NCI-H146 (cell line): ENCODE results near the gene PEX3.

Experiments used
- DNase-seq: peaks from one replicate; lab custom pipeline; 2025; lab: John Stamatoyannopoulos, UW

PEX3 gene, protein sequence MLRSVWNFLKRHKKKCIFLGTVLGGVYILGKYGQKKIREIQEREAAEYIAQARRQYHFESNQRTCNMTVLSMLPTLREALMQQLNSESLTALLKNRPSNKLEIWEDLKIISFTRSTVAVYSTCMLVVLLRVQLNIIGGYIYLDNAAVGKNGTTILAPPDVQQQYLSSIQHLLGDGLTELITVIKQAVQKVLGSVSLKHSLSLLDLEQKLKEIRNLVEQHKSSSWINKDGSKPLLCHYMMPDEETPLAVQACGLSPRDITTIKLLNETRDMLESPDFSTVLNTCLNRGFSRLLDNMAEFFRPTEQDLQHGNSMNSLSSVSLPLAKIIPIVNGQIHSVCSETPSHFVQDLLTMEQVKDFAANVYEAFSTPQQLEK

DNA sequence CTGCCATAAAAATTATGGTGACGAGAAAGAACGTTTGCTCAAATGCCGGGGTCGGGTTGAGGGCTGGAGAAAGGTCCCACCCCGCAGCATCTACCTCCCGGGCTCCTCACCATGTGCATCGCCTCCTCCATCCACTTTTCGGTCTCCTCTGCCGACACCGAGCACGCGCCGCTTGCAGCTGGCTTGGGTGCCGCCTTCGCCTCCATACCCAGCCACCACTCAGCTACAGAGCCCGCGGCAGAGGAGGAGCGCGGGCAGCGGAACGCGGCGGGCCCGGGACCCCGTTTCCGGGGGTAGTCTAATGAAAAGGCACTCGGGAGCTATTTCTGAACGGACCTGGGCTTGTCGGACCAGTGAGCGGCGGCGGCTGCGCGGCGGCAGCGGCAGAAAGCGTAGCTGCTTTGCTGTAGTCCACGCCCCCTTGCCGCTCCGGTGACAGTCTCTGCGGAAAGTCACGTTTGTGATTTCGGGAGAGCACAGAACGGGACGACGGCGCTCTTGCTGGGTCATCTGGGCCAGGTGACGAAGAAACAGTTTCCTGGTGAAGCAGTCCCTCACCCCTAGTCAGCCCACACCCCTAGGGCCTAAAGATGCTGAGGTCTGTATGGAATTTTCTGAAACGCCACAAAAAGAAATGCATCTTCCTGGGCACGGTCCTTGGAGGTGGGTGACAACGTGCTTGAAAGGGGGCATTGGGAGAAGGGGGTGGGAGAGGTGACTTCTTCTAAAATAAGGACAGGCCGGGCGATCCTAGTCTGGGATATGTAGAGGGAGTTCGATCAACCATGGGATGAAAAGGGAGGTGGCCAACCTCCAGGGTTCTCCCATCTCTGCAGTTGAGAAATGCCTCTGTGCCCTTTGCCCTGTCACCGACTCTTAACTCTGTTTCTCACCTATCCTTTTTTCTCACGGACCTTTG lies at the start of gene PEX3, which contains the start of gene ADAT2:
TSS of gene PEX3 (plus strand) at position 353 of the 919 bp plus-strand sequence. CDS start at position 591, 238 bp downstream.
TSS of gene ADAT2 (minus strand) at position 243 of the 919 bp plus-strand sequence. CDS start at position 206, 37 bp downstream.
- DNase-seq, result peak; percentile 97

DNA sequence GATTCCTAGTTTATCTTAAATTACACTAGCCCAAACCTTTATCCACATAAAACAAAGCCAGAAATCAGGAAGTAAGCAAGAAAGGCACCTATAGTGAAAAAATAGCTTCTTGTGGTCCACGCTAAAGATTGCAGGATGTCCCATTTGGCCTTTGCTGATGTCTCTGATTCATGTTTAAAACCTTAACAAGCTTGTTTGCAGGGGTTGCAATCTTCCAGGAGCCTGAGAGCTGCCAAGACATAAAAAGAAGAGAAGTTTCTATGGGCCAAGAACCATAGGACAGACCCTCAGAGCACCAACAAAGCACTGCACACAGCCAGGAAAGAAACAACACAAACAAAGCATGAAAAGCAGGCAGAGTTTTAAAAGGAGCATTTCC lies 49.5 kb upstream of the PEX3 start:
- no peak for DNase-seq

DNA sequence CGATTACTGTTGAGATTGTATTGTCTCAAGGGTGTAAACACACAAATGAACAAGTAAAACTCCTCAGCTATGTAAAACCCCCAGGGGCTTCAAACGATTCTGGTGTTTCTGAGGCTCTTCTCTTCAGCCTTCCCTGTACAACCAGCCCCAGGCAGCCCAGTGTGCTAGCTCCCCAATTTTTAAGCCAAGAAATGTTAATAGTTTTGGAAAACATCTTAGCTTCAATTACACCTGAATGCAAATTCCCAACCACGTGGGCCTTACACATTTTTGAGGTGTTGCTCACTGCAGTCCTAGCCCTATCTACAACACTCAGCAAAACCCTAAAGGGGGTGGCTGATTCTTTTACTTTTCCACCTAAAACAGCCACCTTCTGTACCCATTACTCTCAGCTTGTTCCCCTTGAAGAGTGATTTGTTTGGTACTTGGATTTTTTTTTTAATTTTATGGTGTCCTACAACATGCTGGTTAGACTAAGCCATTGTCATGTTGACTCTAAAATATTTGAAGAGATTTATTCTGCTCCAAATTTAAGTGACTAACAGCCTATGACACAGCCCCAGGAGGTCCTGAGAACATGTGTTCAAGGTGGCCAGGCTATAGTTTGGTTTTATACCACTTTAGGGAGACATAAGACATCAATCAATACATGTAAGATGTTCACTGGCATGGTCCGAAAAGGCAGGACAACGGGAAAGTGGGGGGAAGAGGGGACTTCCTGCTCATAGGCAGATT lies 48.8 kb upstream of the PEX3 start:
- DNase-seq, result no peak

DNA sequence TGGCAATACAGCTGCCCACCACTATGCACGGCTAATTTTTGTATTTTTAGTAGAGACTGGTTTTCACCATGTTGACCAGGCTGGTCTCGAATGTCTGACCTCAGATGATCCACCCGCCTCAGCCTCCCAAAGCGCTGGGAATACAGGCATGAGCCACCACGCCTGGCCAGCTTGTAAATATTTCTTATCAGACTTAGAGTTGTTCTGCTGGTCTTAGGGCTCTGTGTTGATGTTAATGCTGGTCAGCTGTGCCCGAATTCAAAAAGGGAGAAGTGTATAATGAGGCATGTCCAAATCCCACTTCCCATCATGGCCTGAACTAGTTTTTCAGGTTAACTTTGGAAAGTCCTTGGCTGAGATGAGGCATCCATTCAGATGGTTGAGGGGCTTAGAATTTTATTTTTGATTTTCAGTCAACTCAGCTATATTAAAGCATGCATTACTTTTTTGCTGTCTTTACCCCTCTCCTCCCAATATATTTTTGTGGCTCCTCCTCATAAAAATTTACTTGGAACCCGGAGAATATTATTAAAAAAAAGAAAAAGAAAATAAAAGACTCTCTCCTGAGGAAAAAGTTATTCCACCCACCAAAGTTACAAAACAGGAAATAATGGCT lies 47.8 kb upstream of the PEX3 start:
- no peak for DNase-seq

DNA sequence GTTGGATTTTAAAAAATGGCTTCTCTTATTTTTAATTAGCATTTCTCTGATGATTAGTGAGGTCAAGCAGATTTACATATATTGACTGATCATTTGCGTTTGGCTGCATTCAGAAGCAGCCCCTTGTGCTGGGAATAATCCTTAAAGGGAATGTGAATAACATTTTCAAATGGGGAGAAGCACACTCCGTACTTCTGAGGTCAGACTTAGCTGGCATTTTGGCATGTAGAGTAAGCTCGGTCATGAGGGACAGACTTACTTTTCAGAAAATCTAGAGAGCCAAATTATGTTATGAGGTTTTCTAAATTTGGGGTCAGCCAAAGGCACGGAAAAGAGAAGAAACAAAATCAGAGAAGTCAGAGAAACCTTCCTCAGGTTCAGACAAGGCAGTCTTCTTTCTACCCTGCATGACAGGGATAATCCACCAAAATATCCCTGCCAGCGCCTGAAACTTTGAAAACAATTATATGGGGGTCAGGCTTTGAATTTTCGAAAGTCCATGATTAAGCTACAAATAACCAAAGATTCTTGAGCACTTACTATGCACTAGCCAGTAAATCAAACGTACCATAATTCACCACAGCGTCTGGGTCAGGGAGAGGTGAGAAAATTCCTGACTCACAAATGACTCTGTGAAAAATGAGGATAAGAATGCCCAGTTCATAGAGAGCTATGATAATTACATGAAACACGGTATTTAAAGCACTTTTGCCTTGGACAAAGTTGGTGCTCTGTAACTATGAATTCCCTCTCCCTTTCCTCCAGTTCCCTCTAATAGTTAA lies 45.0 kb upstream of the PEX3 start:
- DNase-seq, result no peak

DNA sequence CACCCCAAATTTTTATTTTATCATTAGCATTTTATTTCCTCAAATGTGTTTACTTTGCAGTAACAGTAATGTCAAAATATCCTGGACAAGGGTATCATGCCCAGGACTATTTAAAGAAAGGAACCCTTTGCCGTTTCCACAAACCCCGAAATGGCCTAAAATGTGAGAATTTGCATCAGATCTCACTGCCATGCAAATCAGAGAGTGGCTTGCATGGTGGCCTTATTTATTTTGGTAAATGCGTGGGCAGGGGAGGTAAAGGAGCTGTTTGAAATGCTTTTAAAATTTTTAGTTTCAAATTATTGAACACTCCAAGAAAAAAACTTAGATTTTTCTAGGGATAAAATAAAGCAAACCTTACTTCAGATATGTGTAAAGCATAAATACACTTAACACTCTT lies 43.9 kb upstream of the PEX3 start:
- no peak for DNase-seq

DNA sequence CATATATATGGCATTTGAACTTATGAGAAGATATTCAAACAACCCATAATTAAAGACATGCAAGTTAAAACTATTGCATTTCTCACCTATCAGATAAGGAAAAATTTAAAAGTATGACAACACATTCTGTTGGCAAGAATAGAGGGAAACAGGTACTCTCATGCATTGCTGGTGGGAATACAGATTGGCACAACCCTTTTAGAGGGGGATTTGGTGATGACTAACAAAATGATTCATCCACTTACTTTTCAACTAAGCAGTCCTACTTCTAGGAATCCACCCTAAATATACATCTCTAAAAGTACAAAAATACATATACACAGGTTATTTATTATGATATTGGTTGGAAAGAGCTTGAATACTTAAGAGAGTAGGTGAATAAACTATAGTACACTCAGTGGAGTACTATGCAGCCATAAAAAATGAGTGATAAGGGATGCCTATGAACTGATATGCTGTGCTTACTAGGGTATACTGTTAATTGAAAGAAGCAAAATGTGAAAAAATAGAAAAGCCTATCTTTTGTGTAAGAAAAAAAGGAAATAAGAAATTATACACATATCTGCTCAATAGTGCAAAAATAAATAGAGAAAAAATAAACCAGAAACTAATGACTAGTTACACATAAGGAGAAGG lies 42.3 kb upstream of the PEX3 start:
- DNase-seq, result no peak

DNA sequence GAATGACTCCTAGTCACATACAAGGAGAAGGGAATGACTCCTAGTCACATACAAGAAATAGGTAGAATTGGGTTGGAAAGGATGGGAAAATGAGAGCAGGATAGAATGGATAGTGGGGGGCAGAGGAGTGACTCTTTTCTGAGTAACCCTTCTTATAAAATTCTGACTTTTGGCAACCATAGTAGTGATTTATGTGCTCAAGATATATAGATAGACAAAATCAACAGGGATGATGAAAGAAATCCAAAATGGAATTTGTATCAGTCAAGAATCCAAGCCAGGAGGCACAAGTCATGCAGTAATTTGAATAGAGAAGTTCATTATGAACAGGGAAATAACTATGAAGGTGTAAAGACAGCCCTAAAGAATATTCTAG lies 41.8 kb upstream of the PEX3 start:
- no peak for DNase-seq

DNA sequence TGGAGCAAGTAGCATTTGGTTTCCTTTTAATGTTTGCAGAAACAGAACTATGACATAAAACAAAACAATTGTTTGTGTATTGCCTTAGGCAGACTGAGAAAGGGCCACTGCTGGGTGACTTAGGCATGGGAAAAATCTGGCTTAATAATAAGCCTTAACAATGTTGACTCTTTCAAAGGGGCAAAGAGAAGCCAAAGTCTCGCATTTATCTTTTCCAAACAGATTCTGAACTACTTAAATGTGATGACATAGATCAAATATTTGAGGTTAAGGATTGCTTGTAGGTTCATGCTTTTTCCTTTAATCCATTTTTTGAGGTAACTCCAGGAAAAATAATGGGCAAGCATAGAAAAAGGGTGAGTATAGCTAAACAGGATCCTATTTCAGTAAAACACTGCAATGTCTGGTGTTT lies 39.7 kb upstream of the PEX3 start:
- DNase-seq, result no peak

DNA sequence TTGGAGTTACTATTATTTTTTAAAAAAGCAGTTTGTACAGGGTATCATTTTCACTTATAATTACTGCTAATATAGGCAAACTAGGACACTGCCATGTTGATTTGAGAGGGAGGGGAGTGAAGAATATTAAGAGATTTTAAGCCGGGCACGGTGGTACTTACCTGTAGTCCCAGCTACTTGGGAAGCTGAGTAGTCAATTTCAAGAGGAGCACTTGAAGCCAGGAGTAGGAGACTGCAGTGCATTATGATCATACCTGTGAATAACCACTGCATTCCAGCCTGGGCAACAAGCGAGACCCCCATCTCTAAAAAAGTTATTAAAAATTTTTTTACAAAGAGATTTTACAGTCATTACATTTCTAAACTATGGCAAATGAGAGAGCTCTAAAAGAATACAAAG lies 35.8 kb upstream of the PEX3 start:
- no peak for DNase-seq

DNA sequence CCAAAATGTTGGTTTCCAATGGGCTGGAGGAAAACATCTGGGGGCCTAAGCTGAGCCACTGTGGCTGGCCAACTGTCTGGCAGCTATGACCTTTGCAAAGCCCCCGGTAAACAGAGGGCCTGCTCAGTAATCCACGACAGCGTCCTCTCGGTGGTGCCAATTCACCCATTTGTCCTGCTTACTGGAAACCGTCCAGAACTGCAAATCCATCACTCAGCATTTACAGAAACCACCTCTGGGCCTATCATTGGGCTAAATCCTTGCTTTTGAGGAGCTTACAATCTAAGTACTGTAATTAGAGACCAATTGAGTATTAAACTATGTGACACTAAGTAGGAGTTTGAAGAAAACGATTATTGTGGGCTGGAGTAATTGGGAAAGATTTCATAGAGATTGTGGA lies 31.1 kb upstream of the PEX3 start:
- no peak for DNase-seq

DNA sequence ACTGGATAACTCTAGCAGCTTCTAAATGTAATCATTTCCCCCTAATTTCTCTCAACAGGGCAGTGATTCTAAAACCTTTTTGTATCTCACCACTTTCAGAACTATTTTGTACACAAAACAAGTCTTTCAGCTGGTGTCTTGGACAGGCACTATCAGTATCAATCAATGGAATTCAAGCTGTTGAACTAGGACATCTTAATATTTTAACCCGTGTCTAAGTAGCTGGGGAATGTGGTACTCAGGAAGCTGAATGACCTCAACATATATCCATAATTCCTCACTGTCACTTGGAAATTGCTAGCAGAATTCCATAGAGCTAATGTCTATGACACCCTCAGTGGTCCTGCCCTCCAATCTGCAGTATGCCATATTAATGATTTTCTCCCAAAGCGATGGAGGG lies 24.6 kb upstream of the PEX3 start:
- no peak for DNase-seq

DNA sequence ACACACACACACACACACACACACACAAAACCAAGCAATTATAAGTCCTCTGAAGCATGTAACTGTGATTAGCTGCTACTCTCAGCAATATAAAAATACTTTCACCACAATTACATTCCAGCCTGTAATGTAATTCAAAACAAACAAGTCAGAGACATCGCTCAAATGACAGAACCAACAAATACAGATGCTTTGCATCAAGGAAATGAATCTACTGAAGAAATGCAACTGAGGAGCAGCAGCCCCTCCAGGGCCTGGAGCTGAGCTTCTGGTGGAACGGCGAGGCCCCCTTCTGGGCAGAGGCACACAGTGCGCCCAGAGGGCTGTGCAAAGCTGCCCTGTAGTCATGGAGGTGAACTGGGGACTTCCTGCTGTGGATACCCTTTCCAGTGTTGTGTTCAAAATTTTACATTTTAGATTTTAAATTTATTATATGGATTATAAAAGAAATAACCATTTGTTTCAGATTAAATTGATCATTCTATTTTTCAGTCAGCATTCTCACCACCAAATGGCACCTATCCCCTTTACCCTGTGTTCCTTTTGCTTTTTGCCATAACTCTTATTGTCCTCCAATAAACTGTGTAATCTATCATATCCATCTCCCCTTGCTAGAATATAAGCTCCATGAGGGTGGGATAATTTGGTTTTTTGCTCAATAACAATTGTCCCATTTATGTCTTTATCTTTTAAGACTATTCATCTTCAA lies 23.3 kb upstream of the PEX3 start:
- DNase-seq, result peak; percentile 55

DNA sequence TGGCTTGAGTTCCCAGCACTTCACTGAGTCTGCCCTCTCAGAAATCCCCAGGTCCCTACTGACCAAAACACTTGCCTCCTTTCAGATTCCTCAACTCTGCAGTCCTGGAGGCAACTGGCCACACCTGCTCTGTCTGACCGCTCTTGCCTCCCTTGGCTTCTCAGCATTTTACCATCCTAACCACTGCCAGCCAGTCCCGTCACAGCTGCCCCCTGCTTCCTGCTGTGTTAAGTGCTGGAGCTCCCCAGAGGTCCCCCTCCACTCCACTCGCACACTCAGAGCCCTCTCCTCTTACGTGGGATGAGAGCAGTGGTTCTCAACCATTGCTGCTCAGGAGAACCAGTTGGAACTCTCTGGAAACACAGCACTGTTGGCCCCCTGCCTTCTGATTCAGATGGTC lies 20.6 kb upstream of the PEX3 start:
- DNase-seq, result no peak

DNA sequence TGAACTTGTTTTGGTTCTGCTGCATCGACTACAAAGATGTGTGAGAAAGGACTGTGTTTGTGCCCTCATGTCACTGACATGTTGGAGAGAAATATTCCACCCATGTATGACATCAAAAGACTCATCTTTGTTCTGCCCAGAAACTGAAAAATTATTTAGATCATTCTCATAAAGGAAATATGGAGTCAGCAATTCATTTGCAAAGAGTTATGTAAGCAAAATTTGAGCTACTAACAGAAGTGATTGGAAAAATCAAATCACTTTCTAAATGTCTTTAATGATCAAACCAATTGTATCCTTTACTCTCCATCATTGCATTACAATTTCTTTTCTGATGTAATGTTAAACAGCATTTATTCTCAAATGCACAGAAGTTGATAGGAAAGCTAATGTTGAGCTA lies 19.4 kb upstream of the PEX3 start:
- no peak for DNase-seq

DNA sequence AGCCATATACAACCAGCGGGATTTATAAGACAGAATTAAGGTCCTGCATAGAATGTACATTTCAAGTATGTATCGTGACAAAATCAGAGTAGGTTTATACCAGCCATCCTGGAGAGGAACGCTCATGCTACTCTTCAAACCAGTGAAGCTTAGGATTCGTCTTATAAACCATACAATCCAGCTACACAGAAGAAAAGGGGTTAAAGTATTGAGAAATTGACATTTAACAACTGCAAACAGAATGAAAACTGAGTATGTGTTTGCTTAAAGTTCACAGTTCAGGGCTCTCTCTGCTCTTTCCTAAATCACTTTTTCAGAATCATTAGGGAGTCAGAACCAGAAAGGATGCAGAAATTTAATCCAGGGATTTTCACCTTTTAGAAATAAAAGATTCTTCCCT lies 18.0 kb upstream of the PEX3 start:
- DNase-seq, result no peak

DNA sequence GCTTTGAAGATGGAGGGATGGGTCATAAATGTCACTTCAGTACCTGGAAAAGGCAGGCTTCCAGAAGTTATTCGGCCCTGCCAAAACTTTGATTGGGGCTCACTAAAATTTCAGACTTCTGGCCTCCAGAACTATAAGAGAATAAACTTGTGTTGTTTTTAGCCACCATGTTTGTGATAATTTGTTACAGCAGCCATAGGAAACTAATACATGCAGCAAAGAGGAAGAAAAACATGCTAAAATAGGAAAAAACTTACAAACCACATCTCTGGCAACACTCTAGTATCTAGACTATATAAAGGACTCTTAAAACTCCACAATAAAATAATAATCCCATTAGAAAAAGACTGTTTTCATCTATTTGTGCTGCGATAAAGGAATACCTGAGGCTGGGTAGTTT lies 9.6 kb upstream of the PEX3 start:
- DNase-seq, result no peak

DNA sequence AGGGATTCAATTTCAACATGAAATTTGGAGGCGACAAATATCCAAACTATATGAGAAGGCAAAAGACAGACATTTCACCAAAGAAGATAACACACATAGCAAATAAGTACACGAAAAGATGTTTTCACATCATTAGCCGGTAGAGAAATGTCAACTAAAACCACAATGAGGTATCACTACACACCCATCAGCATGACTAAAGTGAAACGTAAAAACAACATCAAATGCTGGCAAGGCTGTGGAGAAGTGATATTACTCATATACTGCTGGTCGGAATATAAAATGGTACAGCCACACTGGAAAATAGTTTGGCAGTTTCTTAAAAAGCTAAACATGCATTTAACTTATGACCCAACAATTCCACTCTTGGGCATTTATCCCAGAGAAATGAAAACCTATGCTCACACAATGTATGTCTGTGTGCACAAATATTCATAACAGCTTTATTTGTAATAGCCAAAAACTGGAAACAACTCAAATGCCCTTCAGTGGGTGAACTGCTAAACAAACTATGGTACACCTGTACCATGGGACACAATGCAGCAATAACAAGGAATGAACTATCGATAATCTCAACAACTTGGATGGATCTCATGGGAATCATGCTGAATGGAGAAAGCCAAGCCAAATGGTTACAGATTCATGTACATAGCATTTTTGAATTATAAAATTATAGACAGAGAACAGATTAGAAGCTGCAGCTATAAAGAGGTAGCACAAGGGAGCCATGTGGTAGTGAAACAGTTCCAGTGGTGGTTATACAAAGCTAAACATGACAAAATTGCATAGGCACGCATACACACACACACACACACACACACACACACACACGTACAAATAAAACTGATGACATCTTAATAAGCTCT lies 8.7 kb upstream of the PEX3 start:
- no peak for DNase-seq

DNA sequence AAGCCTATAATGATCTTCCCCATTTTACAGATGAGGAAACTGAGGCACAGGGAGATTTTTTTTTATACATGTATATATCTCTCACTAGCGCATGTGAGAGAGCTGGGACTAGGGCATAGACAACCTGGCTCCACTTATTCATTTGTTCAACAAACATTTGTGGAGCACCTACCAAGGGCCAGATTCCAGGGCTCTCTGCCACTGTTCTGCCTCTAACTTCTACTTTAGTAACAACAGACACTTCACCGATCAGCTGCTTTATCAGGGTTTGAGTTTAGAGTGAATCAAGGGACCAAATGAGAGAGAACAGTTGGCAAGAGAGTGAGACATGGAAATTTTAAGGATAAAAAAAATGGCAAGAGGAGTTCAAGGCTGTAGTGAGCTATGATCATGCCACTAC lies 7.5 kb upstream of the PEX3 start:
- no peak for DNase-seq
